Inflammatory macrophage treated with lipopolysaccharide for 1 hour (primary cell): Measurements from ENCODE around the gene EIF3A.
A peak's percentile ranks its signal among the peaks of the same experiment; 100 is the strongest.

Experiments
- DNase-seq, 2 donors: peaks; one replicate each; pipeline ENCODE4 v3.0.0-alpha.2; 2020 to 2022

Gene EIF3A

DNA sequence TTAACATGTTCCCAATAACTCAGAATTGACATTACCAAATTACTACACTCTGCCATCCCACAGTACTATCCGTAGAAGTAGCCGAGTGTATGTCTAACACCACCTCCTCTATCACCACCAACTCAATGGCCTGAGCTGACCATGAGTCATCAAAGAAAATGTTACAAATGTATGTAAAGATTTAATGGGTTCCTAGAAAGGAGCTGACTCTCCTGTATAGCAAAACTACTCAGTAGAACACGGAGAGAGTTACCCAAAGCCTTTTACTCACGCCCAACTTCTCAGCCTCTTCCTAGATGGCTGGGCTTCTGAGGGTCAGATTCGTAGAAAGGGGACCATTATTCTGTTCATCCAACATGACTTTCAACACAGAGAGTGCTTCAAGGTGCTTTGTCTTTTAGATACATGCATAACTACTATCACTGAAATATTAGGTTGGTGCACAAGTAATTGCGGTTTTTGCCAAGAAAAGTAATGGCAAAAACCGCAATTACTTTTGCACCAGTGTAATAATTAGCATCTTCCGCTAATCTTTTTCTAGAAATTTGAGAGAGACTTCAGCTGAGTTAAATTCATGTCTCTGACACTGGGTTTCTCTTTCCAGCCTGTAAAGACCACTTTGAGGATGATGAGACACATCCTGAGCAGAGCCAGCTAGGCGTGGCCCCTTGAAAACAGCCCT lies 75.1 kb downstream of the EIF3A start:
- DNase-seq = peak; percentile 18 to 76

DNA sequence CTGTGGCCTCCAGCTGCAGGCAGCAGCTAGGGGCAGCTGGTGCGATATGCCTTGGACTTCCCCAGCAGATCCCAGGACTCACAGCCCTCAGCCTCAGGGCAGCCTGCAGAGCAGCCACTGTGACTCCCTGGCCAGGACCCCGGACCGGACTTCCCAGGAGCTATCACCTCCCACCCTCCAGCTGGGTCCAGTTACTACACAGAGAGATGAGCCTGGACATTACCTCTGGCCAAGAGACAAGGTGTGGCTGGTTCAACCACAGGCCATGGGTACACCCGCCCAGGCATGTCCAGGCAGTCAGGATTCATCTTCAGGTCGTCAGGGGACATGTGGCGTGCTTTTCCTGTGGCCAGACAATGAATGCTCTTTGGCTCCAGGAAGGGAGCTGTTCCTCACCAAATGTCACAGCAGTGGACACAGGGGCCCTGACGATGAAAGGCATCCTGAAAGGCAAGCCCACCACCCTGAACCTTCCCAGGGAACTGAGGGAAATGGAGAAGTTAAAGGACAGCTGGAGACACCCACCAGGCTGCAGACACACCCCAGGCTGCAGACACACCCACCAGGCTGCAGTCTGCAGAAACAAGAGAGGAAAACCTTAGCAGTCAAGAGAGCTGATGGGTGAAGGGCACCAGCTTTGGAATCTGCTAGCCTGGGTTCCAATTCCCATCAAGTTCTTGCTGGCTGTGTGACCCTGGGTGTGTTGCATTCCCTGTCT lies 76.9 kb downstream of the EIF3A start:
- DNase-seq = no peak

- DNase-seq = no peak
These were observed 78.7 kb downstream of the EIF3A start for GRCh38 chr10:119001717-119002500.

DNA sequence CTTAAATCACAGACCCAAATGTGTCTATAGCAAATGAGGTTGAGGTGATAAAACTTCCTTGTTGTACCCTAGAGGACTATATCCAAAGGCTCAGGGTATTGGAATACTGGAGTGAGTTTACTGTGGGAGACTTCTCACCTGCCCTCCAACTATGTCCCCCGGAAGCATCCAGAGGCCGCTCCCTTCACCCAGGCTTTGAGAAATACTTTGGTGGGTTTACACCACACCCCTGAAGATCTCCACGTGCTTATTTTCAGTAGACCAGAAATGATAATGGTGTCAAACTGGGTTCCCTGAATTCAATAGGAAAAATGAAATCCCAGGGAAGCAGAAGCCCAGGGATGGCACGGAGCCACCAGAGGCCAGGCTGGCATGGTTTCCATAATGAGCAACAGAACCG lies 82.4 kb downstream of the EIF3A start:
- no peak for DNase-seq

- no peak for DNase-seq
These were observed 83.2 kb downstream of the EIF3A start for GRCh38 chr10:118997379-118997778.

- no peak for DNase-seq
These were observed 84.9 kb downstream of the EIF3A start for GRCh38 chr10:118995739-118996138.

DNA sequence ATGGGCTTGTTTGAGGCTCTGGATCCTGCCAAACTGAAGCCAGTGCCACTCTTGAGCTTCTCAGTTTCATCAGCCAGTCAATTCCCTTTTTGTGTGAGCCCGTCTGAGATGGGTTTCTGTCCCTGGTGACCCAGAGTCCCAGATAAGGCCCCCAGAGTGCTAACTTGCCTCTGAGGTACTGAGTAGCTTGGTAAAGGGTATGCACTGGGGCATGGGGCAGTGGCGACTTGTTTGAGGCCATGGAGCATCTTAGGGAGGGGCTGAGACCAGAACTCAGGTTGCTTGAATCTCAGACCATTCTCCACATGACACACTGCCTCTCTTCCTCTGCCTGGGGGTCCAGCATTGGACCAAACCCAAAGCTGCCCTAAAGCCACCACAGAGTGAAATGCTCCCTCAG lies 86.3 kb downstream of the EIF3A start:
- DNase-seq = no peak

DNA sequence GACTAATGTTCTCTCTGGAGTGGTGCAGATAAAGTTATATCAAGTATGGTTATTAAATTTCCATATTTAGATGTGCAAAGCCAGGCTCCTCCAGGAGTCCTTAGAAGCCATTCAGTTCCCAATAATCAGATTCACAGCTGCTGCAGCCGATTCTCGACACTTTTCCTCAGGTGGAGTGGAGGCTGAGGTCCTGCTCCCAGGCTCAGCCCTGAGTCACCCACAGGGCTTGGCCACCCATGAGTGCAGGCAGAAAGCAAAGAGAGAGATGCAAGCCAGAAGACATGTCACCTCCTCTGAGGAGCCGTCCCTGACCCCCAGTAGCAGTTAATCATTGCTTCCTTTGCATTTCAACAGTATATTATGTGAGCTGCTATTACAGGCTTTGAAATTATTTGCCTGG lies 87.4 kb downstream of the EIF3A start:
- DNase-seq = no peak

DNA sequence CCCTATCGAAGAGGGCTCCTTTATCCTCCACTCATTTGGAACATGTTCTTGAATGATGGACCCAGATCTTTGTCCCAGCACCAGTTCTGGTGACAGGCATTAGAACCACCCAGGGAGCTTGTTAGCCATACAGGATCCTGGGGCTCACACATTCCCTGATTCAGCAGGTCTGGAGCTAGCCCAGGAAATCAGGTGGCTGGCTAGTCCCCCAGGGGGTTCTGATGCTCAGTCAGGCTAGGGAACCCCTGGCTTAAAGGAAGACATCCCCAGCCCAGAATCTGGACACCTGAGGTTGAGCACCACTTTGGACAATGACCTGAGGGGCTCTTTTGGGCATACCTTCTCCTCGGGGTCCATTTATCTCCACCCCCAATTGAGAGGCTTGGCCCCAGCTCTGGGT lies 88.1 kb downstream of the EIF3A start:
- no peak for DNase-seq

- DNase-seq = no peak
These were observed 90.3 kb downstream of the EIF3A start for GRCh38 chr10:118990326-118990725.

- DNase-seq = no peak
These were observed 93.5 kb downstream of the EIF3A start for GRCh38 chr10:118986815-118987790.

- no peak for DNase-seq
These were observed 95.0 kb downstream of the EIF3A start for GRCh38 chr10:118985576-118985975.
